Natural killer cell (primary cell): ENCODE results near the gene DYNC2H1. TPM values are rescaled to one million over a fixed set of nuclear protein-coding genes. Genes with fewer than 3 reads are reported as not detected.

Experiments used
- ATAC-seq, 3 donors: fragments of 150-1000 bp in 2 of 3; fragments of 200-7000 bp in 1 of 3; cut with Tn5 transposase; 1 replicate in 1 of 3; 2 replicates in 2 of 3; pipeline ENCODE4 v1.10.0; 2021; ENCODE audit warnings: mild to moderate bottlenecking in 2 of 3, moderate library complexity in 2 of 3
- DNase-seq, 2 donors: peaks; one replicate each; pipeline versions ENCODE4 v3.0.0 to v3.0.0-alpha.2; 2013 to 2021; ENCODE audit warnings: mixed read lengths in 1 of 2
- H3K27ac ChIP-seq: one replicate; pipeline ENCODE4 v1.5.1; 2013; ENCODE audit warnings: mild to moderate bottlenecking, low read length
- H3K27me3 ChIP-seq: one replicate; pipeline ENCODE4 v1.6.1; 2013; ENCODE audit warnings: low read length; ENCODE audit not compliant: control insufficient read depth, insufficient read depth
- H3K36me3 ChIP-seq: one replicate; pipeline ENCODE4 v1.6.1; 2013; ENCODE audit warnings: low read length; ENCODE audit not compliant: control insufficient read depth, insufficient read depth
- H3K4me1 ChIP-seq: one replicate; pipeline ENCODE4 v1.6.1; 2013; ENCODE audit warnings: low read length; ENCODE audit not compliant: control insufficient read depth, insufficient read depth
- H3K4me3 ChIP-seq: one replicate; pipeline ENCODE4 v1.5.1; 2013; ENCODE audit warnings: low read length
- H3K9me3 ChIP-seq: one replicate; pipeline ENCODE4 v1.6.1; 2013; ENCODE audit warnings: low read length; ENCODE audit not compliant: control insufficient read depth, insufficient read depth
- H3K27ac Mint-ChIP-seq, 2 donors: one replicate each; pipeline ENCODE4 v1.8.0; 2022; ENCODE audit warnings: mild to moderate bottlenecking in 2 of 2, mixed read lengths in 2 of 2, moderate library complexity in 1 of 2
- H3K27me3 Mint-ChIP-seq, 2 donors: one replicate each; pipeline ENCODE4 v1.8.0; 2022; ENCODE audit warnings: low read depth in 2 of 2, mixed read lengths in 2 of 2
- H3K36me3 Mint-ChIP-seq: one replicate; pipeline ENCODE4 v1.8.0; 2022; ENCODE audit warnings: mixed read lengths
- H3K4me1 Mint-ChIP-seq, 2 donors: one replicate each; pipeline ENCODE4 v1.8.0; 2022; ENCODE audit warnings: mixed read lengths in 2 of 2
- H3K4me3 Mint-ChIP-seq: one replicate; pipeline ENCODE4 v1.8.0; 2022; ENCODE audit warnings: mild to moderate bottlenecking, moderate library complexity, mixed read lengths
- H3K9me3 Mint-ChIP-seq, 2 donors: one replicate each; pipeline ENCODE4 v1.8.0; 2022; ENCODE audit warnings: mixed read lengths in 2 of 2
- WGBS: methylation state at CpG from one replicate; pipeline ENCODE4 v1.1.7; 2013; ENCODE audit warnings: missing lambda C conversion rate; ENCODE audit not compliant: insufficient coverage; 5-methylcytosine and 5-hydroxymethylcytosine counted together
- intact Hi-C: fragments of 100-400 bp; cut with micrococcal nuclease; formaldehyde crosslinking; loops from one replicate; pipeline ENCODE4 v1.14.2; 2022
- total RNA-seq, 4 donors: library from RNA; stranded (reverse); fragments of 120-200 nt in 1 of 4; gene quantifications; one replicate each; pipeline versions ENCODE4 v1.2.3 to v1.2.4, GENCODE V29; 2013 to 2022
- TF ChIP-seq, protein P1 (sequence below): fragments of 200-600 bp; IDR thresholded peaks from one replicate; pipeline ENCODE4 v1.8.0; 2022; ENCODE audit warnings: antibody characterized with exemption

DYNC2H1 gene
- total RNA-seq, 3 donors from 2014 or later (not counting 1 experiment from before 2014, with no cell fraction given): 4.1 to 7.5 (median 4.4) TPM

- ATAC-seq (no peak), DNase-seq (no peak)
- Mint-ChIP-seq H3K4me1 (no peaks in the 10 kb centered on the region), H3K36me3 (peaks cover 7% of the 10 kb centered on the region), H3K27me3 (no peaks in the 10 kb centered on the region), H3K27ac (no peak overlapping the region), H3K4me3 (no peak overlapping the region), H3K9me3 (peaks cover 8 to 16% of the 10 kb centered on the region in 2 donors)
- no CpG with 5 or more reads among the region's 2 CpGs for WGBS
- no peaks in the 10 kb centered on the region for H3K27me3 ChIP-seq
- H3K27ac ChIP-seq: no peak overlapping the region
- no peaks in the 10 kb centered on the region for H3K4me1 ChIP-seq
- intact Hi-C loops: no loop called here
- TF ChIP-seq, protein P1, sequence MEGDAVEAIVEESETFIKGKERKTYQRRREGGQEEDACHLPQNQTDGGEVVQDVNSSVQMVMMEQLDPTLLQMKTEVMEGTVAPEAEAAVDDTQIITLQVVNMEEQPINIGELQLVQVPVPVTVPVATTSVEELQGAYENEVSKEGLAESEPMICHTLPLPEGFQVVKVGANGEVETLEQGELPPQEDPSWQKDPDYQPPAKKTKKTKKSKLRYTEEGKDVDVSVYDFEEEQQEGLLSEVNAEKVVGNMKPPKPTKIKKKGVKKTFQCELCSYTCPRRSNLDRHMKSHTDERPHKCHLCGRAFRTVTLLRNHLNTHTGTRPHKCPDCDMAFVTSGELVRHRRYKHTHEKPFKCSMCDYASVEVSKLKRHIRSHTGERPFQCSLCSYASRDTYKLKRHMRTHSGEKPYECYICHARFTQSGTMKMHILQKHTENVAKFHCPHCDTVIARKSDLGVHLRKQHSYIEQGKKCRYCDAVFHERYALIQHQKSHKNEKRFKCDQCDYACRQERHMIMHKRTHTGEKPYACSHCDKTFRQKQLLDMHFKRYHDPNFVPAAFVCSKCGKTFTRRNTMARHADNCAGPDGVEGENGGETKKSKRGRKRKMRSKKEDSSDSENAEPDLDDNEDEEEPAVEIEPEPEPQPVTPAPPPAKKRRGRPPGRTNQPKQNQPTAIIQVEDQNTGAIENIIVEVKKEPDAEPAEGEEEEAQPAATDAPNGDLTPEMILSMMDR: no peak
- H3K4me3 ChIP-seq: no peak overlapping the region
- H3K9me3 ChIP-seq: no peaks in the 10 kb centered on the region
- no peaks in the 10 kb centered on the region for H3K36me3 ChIP-seq
Measured at GRCh38 chr11:103397369-103397768, 288.1 kb downstream of the DYNC2H1 start.

DNA sequence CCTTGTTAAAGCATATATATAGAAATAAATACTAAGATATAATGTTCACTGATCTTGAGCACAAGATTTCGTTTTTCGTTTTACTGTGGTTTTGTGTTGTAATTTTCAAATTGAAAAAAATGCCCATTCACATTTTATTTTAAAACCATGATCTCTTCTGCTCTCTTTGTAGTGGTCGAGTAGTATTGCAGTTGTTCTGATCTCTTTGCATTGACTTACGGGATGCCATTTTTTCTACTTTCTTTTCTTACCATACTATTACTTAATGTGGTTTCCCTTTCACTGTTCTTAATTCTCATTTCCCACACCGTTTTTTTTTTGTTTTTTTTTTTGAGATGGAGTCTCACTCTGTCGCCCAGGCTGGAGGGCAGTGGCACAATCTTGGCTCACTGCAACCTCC lies 289.6 kb downstream of the DYNC2H1 start:
- DNase-seq (no peak), ATAC-seq (no peak)
- no peaks in the 10 kb centered on the region for H3K27me3 ChIP-seq
- peaks cover 11 to 17% of the 10 kb centered on the region in 2 donors for H3K9me3 Mint-ChIP-seq
- H3K36me3 ChIP-seq: no peaks in the 10 kb centered on the region
- H3K27ac Mint-ChIP-seq: no peak overlapping the region
- TF ChIP-seq, protein P1: no peak
- 67% methylated on average over 3 of the region's 6 CpGs for WGBS
- no peaks in the 10 kb centered on the region for H3K4me1 Mint-ChIP-seq
- H3K4me1 ChIP-seq: no peaks in the 10 kb centered on the region
- no peaks in the 10 kb centered on the region for H3K9me3 ChIP-seq
- H3K4me3 ChIP-seq: no peak overlapping the region
- no peak overlapping the region for H3K27ac ChIP-seq
- H3K27me3 Mint-ChIP-seq: no peaks in the 10 kb centered on the region
- H3K36me3 Mint-ChIP-seq: peaks cover 7% of the 10 kb centered on the region
- H3K4me3 Mint-ChIP-seq: no peak overlapping the region
- intact Hi-C loops: no loop called here

- H3K4me1 Mint-ChIP-seq: no peaks in the 10 kb centered on the region
- H3K27me3 Mint-ChIP-seq: no peaks in the 10 kb centered on the region
- Histone ChIP-seq H3K9me3 (no peaks in the 10 kb centered on the region), H3K4me3 (no peak overlapping the region), H3K4me1 (no peaks in the 10 kb centered on the region), H3K27me3 (no peaks in the 10 kb centered on the region), H3K36me3 (no peaks in the 10 kb centered on the region), H3K27ac (no peak overlapping the region)
- no peak overlapping the region for H3K27ac Mint-ChIP-seq
- no peak overlapping the region for H3K4me3 Mint-ChIP-seq
- no peaks in the 10 kb centered on the region for H3K36me3 Mint-ChIP-seq
- WGBS: 94% methylated on average over 3 of the region's 3 CpGs
- intact Hi-C loops: no loop called here
- H3K9me3 Mint-ChIP-seq: peaks cover 11% of the 10 kb centered on the region in 2 donors
- TF ChIP-seq, protein P1: no peak
- DNase-seq: no peak
- no peak for ATAC-seq
Measured at GRCh38 chr11:103406357-103406756, 297.1 kb downstream of the DYNC2H1 start.

GRCh38 chr11:103407641-103408040 lies 298.4 kb downstream of the DYNC2H1 start:
- Mint-ChIP-seq H3K4me3 (no peak overlapping the region), H3K27ac (no peak overlapping the region), H3K27me3 (no peaks in the 10 kb centered on the region), H3K36me3 (no peaks in the 10 kb centered on the region), H3K9me3 (peaks cover 3 to 5% of the 10 kb centered on the region in 2 donors), H3K4me1 (no peaks in the 10 kb centered on the region)
- intact Hi-C loops: no loop called here
- TF ChIP-seq, protein P1: no peak
- no peak for ATAC-seq
- WGBS: 76% methylated on average over 1 of the region's 2 CpGs
- DNase-seq: no peak
- no peak overlapping the region for H3K4me3 ChIP-seq
- no peaks in the 10 kb centered on the region for H3K9me3 ChIP-seq
- H3K4me1 ChIP-seq: no peaks in the 10 kb centered on the region
- H3K27ac ChIP-seq: no peak overlapping the region
- H3K36me3 ChIP-seq: no peaks in the 10 kb centered on the region
- no peaks in the 10 kb centered on the region for H3K27me3 ChIP-seq
